MCF 10A (cell line): ENCODE data around the gene AFAP1L2. TPM values are rescaled to one million over a fixed set of nuclear protein-coding genes. Genes with fewer than 3 reads are reported as not detected.

Experiments used
- BruUV-seq: library from RNA; stranded (reverse); fragments of 400-500 nt; replicated peaks from 2 replicates; lab custom pipeline; 2021; lab: Mats Ljungman, UMichigan
- CTCF ChIA-PET: fragments of 300-600 bp; sonication (Branson Sonifier 250); formaldehyde crosslinking; extraction: SDS; loops from one replicate; lab custom pipeline; 2021; ENCODE audit warnings: antibody characterized with exemption, inconsistent platforms; lab: Yijun Ruan, JAX
- POLR2A ChIA-PET: fragments of 300-600, 350-650 bp; sonication (Branson Sonifier 250); formaldehyde crosslinking; extraction: SDS; loops from one replicate; lab custom pipeline; 2020; ENCODE audit warnings: antibody characterized with exemption, inconsistent platforms; lab: Yijun Ruan, JAX
- DNase-seq: peaks from one replicate; pipeline ENCODE4 v3.0.0-alpha.2; 2018; ENCODE audit not compliant: unreplicated experiment
- H3K27ac Mint-ChIP-seq: one replicate; pipeline ENCODE4 v1.8.0; 2022; ENCODE audit warnings: mild to moderate bottlenecking, low read depth, mixed read lengths; ENCODE audit not compliant: unreplicated experiment
- H3K27me3 Mint-ChIP-seq: one replicate; pipeline ENCODE4 v1.8.0; 2022; ENCODE audit warnings: mixed read lengths; ENCODE audit not compliant: insufficient read depth, unreplicated experiment
- H3K36me3 Mint-ChIP-seq: one replicate; pipeline ENCODE4 v1.8.0; 2022; ENCODE audit warnings: mild to moderate bottlenecking, moderate library complexity, mixed read lengths; ENCODE audit not compliant: insufficient read depth, unreplicated experiment
- H3K4me1 Mint-ChIP-seq: one replicate; pipeline ENCODE4 v1.8.0; 2022; ENCODE audit warnings: mixed read lengths; ENCODE audit not compliant: insufficient read depth, unreplicated experiment
- H3K4me3 Mint-ChIP-seq: one replicate; pipeline ENCODE4 v1.8.0; 2022; ENCODE audit warnings: mild to moderate bottlenecking, moderate library complexity, mixed read lengths; ENCODE audit not compliant: unreplicated experiment
- H3K9me3 Mint-ChIP-seq: one replicate; pipeline ENCODE4 v1.8.0; 2022; ENCODE audit warnings: mixed read lengths; ENCODE audit not compliant: unreplicated experiment
- intact Hi-C: fragments of 100-400 bp; cut with micrococcal nuclease; formaldehyde crosslinking; loops from 2 replicates; pipeline ENCODE4 v1.14.1; 2022
- total RNA-seq: library from RNA; stranded (reverse); gene quantifications from 2 replicates; pipeline ENCODE4 v1.2.3, GENCODE V29; 2022
- TF ChIP-seq, protein P1 (sequence below): fragments of 200-600 bp; IDR thresholded peaks from one replicate; pipeline ENCODE4 v1.8.0; 2022; ENCODE audit warnings: antibody characterized with exemption, mild to moderate bottlenecking; ENCODE audit not compliant: unreplicated experiment

Gene AFAP1L2
- total RNA-seq, 1 experiment from 2014 or later, result 5.8 TPM

DNA sequence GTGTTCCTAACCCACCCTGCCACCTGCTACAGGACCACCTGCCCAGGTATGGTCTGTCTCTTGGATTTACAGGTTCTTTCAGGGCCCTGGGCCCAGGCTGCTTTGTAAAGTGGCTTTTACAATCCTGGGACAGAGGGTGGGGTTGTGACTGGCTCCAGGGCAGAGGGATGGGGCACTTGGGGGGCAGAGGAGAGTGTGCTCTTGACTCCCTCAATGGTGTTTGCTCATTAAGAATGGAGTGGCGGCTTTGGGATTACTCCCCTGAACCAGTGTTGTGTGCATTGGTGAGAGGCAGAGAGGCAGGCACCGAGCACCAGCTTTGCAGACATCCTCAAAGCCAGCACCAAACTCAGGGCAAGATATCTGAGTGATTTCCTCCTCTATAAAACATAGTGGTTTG lies 121.8 kb downstream of the AFAP1L2 start:
- ChIA-PET CTCF (interaction anchor here (0.6 to 1.9 kb wide), 4 partner anchors 10 to 734 kb away, joined by 4 to 13 read pairs (median 5); no protein-coding TSS in a partner anchor), POLR2A (interaction anchor here (0.9 kb wide), 1 partner anchor 108 kb away, joined by 4 read pairs; the partner anchor contains the start of gene CCDC186)
- no peaks in the 10 kb centered on the region for H3K9me3 Mint-ChIP-seq
- no TSS peak for BruUV-seq
- intact Hi-C loops, result no loop called here
- H3K36me3 Mint-ChIP-seq, result no peaks in the 10 kb centered on the region
- TF ChIP-seq, protein P1, sequence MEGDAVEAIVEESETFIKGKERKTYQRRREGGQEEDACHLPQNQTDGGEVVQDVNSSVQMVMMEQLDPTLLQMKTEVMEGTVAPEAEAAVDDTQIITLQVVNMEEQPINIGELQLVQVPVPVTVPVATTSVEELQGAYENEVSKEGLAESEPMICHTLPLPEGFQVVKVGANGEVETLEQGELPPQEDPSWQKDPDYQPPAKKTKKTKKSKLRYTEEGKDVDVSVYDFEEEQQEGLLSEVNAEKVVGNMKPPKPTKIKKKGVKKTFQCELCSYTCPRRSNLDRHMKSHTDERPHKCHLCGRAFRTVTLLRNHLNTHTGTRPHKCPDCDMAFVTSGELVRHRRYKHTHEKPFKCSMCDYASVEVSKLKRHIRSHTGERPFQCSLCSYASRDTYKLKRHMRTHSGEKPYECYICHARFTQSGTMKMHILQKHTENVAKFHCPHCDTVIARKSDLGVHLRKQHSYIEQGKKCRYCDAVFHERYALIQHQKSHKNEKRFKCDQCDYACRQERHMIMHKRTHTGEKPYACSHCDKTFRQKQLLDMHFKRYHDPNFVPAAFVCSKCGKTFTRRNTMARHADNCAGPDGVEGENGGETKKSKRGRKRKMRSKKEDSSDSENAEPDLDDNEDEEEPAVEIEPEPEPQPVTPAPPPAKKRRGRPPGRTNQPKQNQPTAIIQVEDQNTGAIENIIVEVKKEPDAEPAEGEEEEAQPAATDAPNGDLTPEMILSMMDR, result no peak
- no peaks in the 10 kb centered on the region for H3K4me1 Mint-ChIP-seq
- no peak overlapping the region for H3K4me3 Mint-ChIP-seq
- no peak for DNase-seq
- H3K27ac Mint-ChIP-seq, result no peak overlapping the region
- H3K27me3 Mint-ChIP-seq, result no peaks in the 10 kb centered on the region

DNA sequence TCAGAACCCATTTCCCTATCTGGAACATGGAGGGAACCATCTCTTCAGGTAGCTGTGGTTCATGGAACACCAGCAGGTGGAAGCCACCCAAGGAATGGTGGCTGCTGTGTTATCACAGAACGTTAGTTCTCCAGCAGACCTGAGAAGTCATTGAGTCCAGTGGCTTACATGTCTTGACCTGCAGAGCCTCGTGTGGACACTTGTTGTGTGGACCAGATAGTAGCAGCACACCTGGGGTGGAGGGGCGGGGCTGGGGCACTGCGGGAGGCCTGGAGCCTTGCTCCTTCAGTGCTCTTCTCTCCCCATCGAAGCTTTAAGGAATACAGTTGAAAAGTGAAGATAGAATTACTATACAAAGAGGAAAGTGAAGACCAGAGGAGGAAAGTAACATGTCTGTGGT lies 122.8 kb downstream of the AFAP1L2 start:
- Mint-ChIP-seq H3K4me1 (no peaks in the 10 kb centered on the region), H3K27ac (no peak overlapping the region), H3K4me3 (no peak overlapping the region), H3K27me3 (no peaks in the 10 kb centered on the region), H3K9me3 (no peaks in the 10 kb centered on the region), H3K36me3 (no peaks in the 10 kb centered on the region)
- TF ChIP-seq, protein P1, result no peak
- intact Hi-C loops, result no loop called here
- CTCF ChIA-PET, result interaction anchor here (0.6 to 1.9 kb wide), 5 partner anchors 8 to 630 kb away, joined by 3 to 13 read pairs (median 3); no protein-coding TSS in a partner anchor
- no TSS peak for BruUV-seq
- POLR2A ChIA-PET, result interaction anchor here (0.9 to 1.4 kb wide), 2 partner anchors 9 to 107 kb away, joined by 4 to 7 read pairs; partner anchors contain the start of gene CCDC186
- no peak for DNase-seq

DNA sequence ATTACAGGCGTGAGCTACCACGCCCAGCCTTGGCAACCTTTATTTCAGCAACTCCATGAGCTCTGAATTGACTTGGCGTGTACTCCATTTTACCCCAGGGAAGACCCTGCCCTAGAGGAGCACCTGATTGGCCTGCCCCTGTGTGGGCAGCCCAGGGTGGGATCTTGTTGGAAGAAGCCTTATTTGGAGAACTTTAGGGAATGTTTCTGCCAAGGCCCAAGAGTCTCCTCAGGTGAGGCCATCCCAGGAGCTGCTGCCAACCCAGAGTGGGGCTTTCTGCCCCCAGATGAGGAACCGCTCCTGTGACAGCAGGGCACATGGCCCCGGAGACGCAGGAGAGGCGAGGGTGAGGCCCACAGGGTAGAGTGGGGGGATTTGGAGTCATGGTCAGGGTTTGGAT lies 123.3 kb downstream of the AFAP1L2 start:
- CTCF ChIA-PET, result interaction anchor here (0.6 to 1.9 kb wide), 4 partner anchors 8 to 630 kb away, joined by 3 to 13 read pairs (median 4); no protein-coding TSS in a partner anchor

GRCh38 chr10:114279901-114280644 lies 124.2 kb downstream of the AFAP1L2 start:
- DNase-seq, result no peak
- Mint-ChIP-seq H3K4me3 (no peak overlapping the region), H3K4me1 (no peaks in the 10 kb centered on the region), H3K36me3 (no peaks in the 10 kb centered on the region), H3K9me3 (no peaks in the 10 kb centered on the region), H3K27me3 (no peaks in the 10 kb centered on the region), H3K27ac (no peak overlapping the region)
- TF ChIP-seq, protein P1, result no peak
- no TSS peak for BruUV-seq
- ChIA-PET POLR2A (interaction anchor here (1.4 kb wide), 1 partner anchor 8 kb away, joined by 7 read pairs; no protein-coding TSS in a partner anchor), CTCF (interaction anchor here (1.5 kb wide), 1 partner anchor 9 kb away, joined by 3 read pairs; no protein-coding TSS in a partner anchor)
- intact Hi-C loops, result no loop called here

More for the DNA sequence above, 123.3 kb downstream of the AFAP1L2 start:
- intact Hi-C loops, result no loop called here
- H3K9me3 Mint-ChIP-seq, result no peaks in the 10 kb centered on the region
- no TSS peak for BruUV-seq
- POLR2A ChIA-PET, result interaction anchor here (1.4 kb wide), 1 partner anchor 9 kb away, joined by 7 read pairs; no protein-coding TSS in a partner anchor
- no peaks in the 10 kb centered on the region for H3K4me1 Mint-ChIP-seq
- no peaks in the 10 kb centered on the region for H3K27me3 Mint-ChIP-seq
- TF ChIP-seq, protein P1, result no peak
- H3K36me3 Mint-ChIP-seq, result no peaks in the 10 kb centered on the region
- H3K4me3 Mint-ChIP-seq, result no peak overlapping the region
- no peak overlapping the region for H3K27ac Mint-ChIP-seq
- DNase-seq, result no peak
